M059J (cell line): ENCODE measurements around the gene DYNC2LI1. TPM values are rescaled to one million over a fixed set of nuclear protein-coding genes. Genes with fewer than 3 reads are reported as not detected.
A peak's percentile ranks its signal among the peaks of the same experiment; 100 is the strongest.

Experiments used
- DNase-seq: peaks from one replicate; pipeline ENCODE4 v3.0.0-alpha.2; 2012; ENCODE audit warnings: low read depth
- total RNA-seq: library from RNA; depleted of rRNA; stranded (reverse); fragments of >200 nt; shearing (Covaris generic); gene quantifications from 2 replicates; pipeline ENCODE4 v1.2.3, GENCODE V29; 2014

Gene DYNC2LI1
- total RNA-seq, 1 experiment from 2014 or later = 17.0 TPM

GRCh38 chr2:43818761-43819160 lies 44.9 kb downstream of the DYNC2LI1 start:
- DNase-seq = peak; percentile 71

GRCh38 chr2:43819491-43820163 lies 45.8 kb downstream of the DYNC2LI1 start:
- no peak for DNase-seq

- no peak for DNase-seq
These were observed 49.0 kb downstream of the DYNC2LI1 start for GRCh38 chr2:43822839-43823238.

- DNase-seq = no peak
These were observed 49.9 kb downstream of the DYNC2LI1 start for GRCh38 chr2:43823751-43824150.

- no peak for DNase-seq
These were observed 50.7 kb downstream of the DYNC2LI1 start for GRCh38 chr2:43824512-43824911.

- no peak for DNase-seq
These were observed 51.2 kb downstream of the DYNC2LI1 start for GRCh38 chr2:43824951-43825493.

- DNase-seq = no peak
These were observed 52.0 kb downstream of the DYNC2LI1 start for GRCh38 chr2:43825841-43826240.

- no peak for DNase-seq
These were observed 52.7 kb downstream of the DYNC2LI1 start for GRCh38 chr2:43826305-43827250.

GRCh38 chr2:43831543-43832294 lies 57.9 kb downstream of the DYNC2LI1 start:
- DNase-seq = no peak

- DNase-seq = peak; percentile 24
These were observed 58.6 kb downstream of the DYNC2LI1 start for GRCh38 chr2:43832457-43832856.

GRCh38 chr2:43837033-43837432 lies 63.2 kb downstream of the DYNC2LI1 start:
- no peak for DNase-seq

GRCh38 chr2:43837831-43838559 lies 64.2 kb downstream of the DYNC2LI1 start:
- no peak for DNase-seq

- DNase-seq = no peak
These were observed 64.9 kb downstream of the DYNC2LI1 start, which contains the start of the genes ABCG5 and ABCG8 for GRCh38 chr2:43838560-43839267. TSS of gene ABCG5 (minus strand) at chr2:43838839. CDS start at chr2:43838679, 160 bp downstream. TSS of gene ABCG8 (plus strand) at chr2:43838971. CDS start at chr2:43839054, 83 bp downstream.

GRCh38 chr2:43839776-43840564 lies 66.1 kb downstream of the DYNC2LI1 start:
- DNase-seq = no peak

GRCh38 chr2:43840965-43841364 lies 67.1 kb downstream of the DYNC2LI1 start:
- DNase-seq = peak; percentile 16

- DNase-seq = no peak
These were observed 68.4 kb downstream of the DYNC2LI1 start for GRCh38 chr2:43841949-43842865.

- no peak for DNase-seq
These were observed 69.0 kb downstream of the DYNC2LI1 start for GRCh38 chr2:43842866-43843226.

GRCh38 chr2:43845181-43845580 lies 71.3 kb downstream of the DYNC2LI1 start:
- DNase-seq = no peak
